Adipocyte (in vitro differentiated cells): ENCODE data around the gene PPM1E.
"Not testable (repeated sequence)": the region's sequence is repeated elsewhere in the genome, so short reads cannot be mapped to it uniquely, and the experiment has no call there.

Experiments used
- DNase-seq: peaks from one replicate; pipeline ENCODE4 v3.0.0-alpha.2; 2015; ENCODE audit warnings: low read depth
- H3K27me3 ChIP-seq: replicated peaks from 2 replicates; pipeline ENCODE4 v1.7.0; 2013; ENCODE audit warnings: mild to moderate bottlenecking, low read length, moderate library complexity; ENCODE audit not compliant: control insufficient read depth, insufficient read depth
- H3K36me3 ChIP-seq: 2 replicates; pipeline ENCODE4 v1.7.0; 2013; ENCODE audit warnings: low read length, mild to moderate bottlenecking, moderate library complexity; ENCODE audit not compliant: control insufficient read depth, insufficient read depth, severe bottlenecking
- H3K4me1 ChIP-seq: 2 replicates; pipeline ENCODE4 v1.7.0; 2013; ENCODE audit warnings: mild to moderate bottlenecking, low read length, moderate library complexity; ENCODE audit not compliant: control insufficient read depth, insufficient read depth
- H3K4me3 ChIP-seq: 2 replicates; pipeline ENCODE4 v1.7.0; 2013; ENCODE audit warnings: mild to moderate bottlenecking, low read length, moderate library complexity
- H3K9ac ChIP-seq: 2 replicates; pipeline ENCODE4 v1.7.0; 2013; ENCODE audit warnings: mild to moderate bottlenecking, low read length, moderate library complexity
- H3K9me3 ChIP-seq: 2 replicates; pipeline ENCODE4 v1.7.0; 2013; ENCODE audit warnings: mild to moderate bottlenecking, low read length, moderate library complexity; ENCODE audit not compliant: control insufficient read depth

PPM1E gene

DNA sequence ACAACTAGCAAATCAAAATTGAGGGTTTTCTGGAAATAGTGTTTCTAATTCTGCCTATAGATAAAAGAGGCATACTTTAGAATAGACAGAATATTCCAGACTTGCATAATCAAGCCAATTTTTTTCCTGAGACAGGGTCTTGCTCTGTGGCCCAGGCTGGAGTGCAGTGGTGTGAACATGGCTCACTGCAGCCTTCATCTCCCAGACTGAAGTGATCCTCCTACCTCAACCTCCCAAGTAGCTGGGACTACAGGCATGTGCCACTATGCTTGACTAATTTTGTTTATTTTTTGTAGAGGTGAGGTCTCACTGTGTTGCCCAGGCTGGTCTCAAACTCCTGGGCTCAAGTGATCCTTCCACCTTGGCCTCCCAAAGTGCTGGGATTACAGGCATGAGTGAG, 6.0 kb upstream of the PPM1E start:
- H3K9me3 ChIP-seq, H3K4me3 ChIP-seq, H3K4me1 ChIP-seq, H3K9ac ChIP-seq, H3K27me3 ChIP-seq, H3K36me3 ChIP-seq, DNase-seq: not testable (repeated sequence)

DNA sequence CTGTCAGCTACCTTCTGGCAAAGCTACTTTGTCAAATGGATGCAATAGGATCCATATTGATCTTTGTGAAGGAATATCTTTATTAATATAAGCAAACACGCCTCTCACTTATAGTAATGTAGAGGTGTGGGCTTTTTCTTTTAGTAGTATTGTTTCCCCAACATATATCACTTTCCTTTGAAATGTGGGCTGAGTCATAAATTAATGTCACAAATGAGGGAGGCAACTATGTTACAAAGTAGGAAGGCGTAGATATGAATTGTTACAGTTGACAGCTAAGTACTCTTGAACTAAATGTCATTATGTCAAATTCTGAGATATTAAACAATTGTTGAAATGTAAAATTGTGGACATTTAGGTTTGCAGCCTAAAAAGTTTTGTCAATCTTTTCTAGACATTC, 2.6 kb upstream of the PPM1E start:
- Histone ChIP-seq H3K36me3 (no peaks in the 10 kb centered on the region), H3K9me3 (no peaks in the 10 kb centered on the region), H3K27me3 (peaks cover 16% of the 10 kb centered on the region), H3K4me1 (peaks cover 4% of the 10 kb centered on the region), H3K4me3 (no peak overlapping the region), H3K9ac (no peak overlapping the region)
- no peak for DNase-seq

DNA sequence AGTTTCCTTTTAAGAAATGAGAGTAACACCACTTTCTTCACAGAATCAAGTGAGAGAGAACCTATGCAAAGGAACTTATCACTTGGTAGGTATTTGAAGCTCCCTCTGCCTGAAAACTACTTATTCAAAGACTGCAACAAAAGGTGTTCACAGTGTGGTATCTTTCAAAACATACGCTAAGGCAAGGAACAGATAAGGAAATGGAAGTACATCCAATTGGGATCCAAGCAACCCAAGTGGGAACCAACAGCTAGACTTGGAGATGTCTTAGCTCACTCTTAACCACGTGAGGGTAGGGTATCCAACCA, 431 bp upstream of the PPM1E start:
- Histone ChIP-seq H3K27me3 (peaks cover 31% of the 10 kb centered on the region), H3K4me1 (peaks cover 4% of the 10 kb centered on the region), H3K9ac (no peak overlapping the region), H3K36me3 (no peaks in the 10 kb centered on the region), H3K4me3 (peak overlapping the region; percentile 82), H3K9me3 (no peaks in the 10 kb centered on the region)
- DNase-seq, result no peak

DNA sequence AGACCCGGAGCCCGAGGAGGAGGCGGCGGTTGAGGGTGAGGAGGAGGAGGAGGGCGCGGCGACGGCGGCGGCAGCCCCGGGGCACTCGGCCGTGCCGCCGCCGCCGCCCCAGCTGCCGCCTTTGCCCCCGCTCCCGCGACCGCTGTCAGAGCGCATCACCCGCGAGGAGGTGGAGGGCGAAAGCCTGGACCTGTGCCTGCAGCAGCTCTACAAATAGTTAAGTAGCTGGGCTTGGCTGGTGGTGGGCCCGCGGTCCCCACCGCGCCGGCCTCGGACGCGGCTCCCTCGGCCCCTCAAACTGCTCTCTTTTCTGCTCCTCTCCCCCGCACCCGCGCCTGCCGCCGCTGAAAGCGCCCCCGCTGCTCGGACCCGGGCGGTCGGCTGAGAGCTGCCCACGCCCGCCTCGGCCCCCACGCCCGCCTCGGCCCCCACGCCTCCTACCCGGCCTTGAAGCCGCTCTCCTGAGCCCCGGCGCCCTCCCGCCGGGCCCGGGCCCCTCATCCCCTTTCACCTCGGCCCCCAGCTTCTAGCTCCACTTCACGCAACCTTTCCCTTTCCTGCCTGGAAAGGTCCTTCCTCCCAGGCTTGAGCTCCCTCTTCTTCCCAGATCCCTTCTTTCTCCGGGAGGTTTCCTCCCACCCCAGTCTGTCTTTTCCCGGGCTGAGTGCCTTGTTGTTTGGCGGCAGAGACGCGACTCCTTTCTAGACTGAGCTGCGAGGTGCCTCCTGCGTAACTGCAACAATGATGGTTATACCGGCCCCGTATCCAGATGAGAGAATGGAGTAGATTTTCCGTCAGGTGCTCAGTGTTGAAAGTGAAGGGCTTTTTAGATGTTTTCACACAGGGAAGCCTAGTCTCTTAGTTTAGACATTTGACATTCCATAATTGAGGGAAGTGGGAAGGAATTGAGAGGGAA, 850 bp downstream of the PPM1E start:
- Histone ChIP-seq H3K4me1 (peaks cover 4% of the 10 kb centered on the region), H3K9ac (no peak overlapping the region), H3K4me3 (peak overlapping the region; percentile 82), H3K36me3 (no peaks in the 10 kb centered on the region), H3K9me3 (no peaks in the 10 kb centered on the region), H3K27me3 (peaks cover 39% of the 10 kb centered on the region)
- peak; percentile 28 for DNase-seq

DNA sequence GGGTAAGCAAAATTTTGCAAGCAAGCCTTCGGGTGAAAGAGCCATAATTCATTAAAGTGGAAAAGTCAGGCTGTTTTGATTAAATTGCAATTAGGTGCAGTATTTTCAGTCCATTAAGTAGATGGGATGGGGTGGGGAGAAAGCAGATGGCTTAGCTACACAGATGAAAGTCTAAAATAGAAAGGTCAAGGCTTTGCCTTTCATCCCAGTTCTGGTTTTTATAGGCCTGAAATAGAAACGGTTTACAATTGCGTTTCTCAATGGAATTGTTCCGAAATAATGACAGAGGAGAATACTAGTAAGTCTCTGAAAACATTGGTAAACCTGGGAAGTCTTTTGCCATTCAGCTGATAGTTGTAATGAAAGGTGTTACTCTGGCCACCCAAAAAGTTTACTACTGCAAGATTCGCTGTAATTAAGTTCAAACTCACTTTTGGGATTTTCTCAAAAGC, 1.5 kb downstream of the PPM1E start:
- DNase-seq, result no peak
- Histone ChIP-seq H3K27me3 (peaks cover 42% of the 10 kb centered on the region), H3K4me3 (no peak overlapping the region), H3K9ac (no peak overlapping the region), H3K9me3 (no peaks in the 10 kb centered on the region), H3K4me1 (peaks cover 4% of the 10 kb centered on the region), H3K36me3 (no peaks in the 10 kb centered on the region)

DNA sequence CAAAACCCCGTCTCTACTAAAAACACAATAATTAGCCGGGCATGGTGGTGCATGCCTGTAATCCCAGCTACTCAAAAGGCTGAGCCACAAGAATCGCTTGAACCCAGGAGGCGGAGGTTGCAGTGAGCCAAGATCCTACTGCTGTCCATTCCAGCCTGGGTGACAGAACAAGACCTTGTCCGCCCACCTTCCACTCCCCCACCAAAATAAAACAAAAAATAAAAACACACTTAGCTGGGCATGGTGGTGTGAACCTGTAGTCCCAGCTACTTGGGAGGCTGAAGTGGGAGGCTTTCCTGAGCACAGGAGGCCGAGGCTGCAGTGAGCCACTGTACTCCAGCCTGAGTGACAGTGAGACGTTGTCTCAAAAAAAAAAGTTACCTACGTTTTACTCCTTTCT, 3.2 kb downstream of the PPM1E start:
- Histone ChIP-seq H3K9me3 (no peaks in the 10 kb centered on the region), H3K4me3 (no peak overlapping the region), H3K9ac (no peak overlapping the region), H3K4me1 (peaks cover 4% of the 10 kb centered on the region), H3K36me3 (no peaks in the 10 kb centered on the region), H3K27me3 (peaks cover 49% of the 10 kb centered on the region)
- DNase-seq, result no peak

DNA sequence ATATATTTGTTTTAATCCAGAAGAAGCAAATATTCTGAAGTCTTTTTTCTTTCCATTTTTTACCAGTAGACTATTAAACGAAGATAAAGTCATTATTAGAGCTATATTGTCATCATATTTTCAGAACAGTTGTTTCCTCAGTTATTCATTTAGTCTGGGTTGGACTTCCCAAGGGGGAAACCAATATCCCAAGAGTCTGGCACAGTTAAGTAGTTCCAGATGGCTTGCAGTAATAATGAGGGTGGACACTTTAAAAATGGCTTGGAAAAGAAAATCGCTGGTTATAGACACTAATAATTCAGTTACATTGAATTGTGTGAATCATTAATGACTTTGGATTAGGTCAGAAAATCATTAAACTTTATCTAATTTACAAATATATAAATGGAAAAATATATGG, 3.9 kb downstream of the PPM1E start:
- H3K9ac ChIP-seq, result no peak overlapping the region
- H3K4me1 ChIP-seq, result peaks cover 4% of the 10 kb centered on the region
- H3K27me3 ChIP-seq, result peaks cover 49% of the 10 kb centered on the region
- DNase-seq, result no peak
- H3K9me3 ChIP-seq, result no peaks in the 10 kb centered on the region
- no peak overlapping the region for H3K4me3 ChIP-seq
- H3K36me3 ChIP-seq, result no peaks in the 10 kb centered on the region

DNA sequence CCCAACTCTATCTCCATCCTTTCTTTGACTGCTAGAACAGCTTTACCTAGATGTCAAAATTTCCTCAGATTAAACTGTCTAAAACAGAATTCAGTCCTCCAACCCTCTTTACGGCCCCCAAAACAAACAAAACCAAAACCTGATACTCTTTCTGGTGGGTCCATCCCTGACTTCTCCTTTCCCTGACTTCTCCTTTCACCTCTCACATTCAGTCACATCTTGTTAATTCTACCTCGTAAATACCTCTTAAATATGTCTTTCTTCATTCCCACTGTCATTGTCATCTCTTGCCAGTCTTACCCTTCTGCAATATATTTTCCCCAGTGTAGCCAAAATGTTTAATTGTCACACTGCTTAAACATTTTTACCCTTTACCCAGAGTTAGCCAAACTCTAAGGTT, 4.6 kb downstream of the PPM1E start:
- Histone ChIP-seq H3K9ac (no peak overlapping the region), H3K36me3 (no peaks in the 10 kb centered on the region), H3K4me1 (peaks cover 4% of the 10 kb centered on the region), H3K27me3 (peaks cover 49% of the 10 kb centered on the region), H3K4me3 (no peak overlapping the region), H3K9me3 (no peaks in the 10 kb centered on the region)
- no peak for DNase-seq

DNA sequence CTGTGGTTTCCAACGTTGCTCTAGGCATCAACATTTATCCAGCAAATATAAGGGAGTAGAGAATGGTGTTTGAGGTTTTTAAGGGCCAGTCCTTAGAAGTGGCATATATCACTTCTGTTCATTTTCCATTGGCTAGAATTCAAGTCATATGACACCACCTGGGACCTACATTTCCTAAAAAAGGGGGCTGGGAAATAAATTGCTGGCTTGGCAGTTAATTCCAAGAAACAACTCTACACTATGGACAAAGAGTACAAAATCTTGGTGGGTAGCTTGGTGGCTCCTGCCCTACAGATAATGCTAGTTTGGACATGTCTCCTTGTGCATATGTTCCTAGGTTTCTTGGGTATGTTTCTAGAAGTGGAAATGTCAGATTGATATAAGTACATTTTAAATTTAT, 7.6 kb downstream of the PPM1E start:
- H3K36me3 ChIP-seq, result no peaks in the 10 kb centered on the region
- no peaks in the 10 kb centered on the region for H3K4me1 ChIP-seq
- H3K27me3 ChIP-seq, result peaks cover 33% of the 10 kb centered on the region
- H3K9ac ChIP-seq, result no peak overlapping the region
- no peak overlapping the region for H3K4me3 ChIP-seq
- no peak for DNase-seq
- no peaks in the 10 kb centered on the region for H3K9me3 ChIP-seq

DNA sequence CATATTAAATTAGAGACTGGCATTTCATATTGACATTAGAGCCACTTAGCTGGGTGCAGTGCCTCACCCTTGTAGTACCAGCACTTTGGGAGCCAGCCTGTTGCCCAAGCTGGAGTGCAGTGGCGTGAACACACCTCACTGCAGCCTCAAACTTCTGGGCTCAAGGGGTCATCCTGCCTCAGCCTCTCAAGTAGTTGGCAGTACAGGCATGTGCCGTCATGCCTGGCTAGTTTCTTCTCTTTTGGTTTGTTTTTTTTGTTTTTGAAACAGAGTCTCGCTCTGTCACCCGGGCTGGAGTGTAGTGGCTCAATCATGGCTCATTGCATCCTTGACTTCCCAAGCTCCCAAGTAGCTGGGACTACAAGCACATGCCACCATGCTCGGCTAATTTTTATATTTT, 8.7 kb downstream of the PPM1E start:
- H3K4me1 ChIP-seq, result no peaks in the 10 kb centered on the region
- DNase-seq, result no peak
- H3K36me3 ChIP-seq, result no peaks in the 10 kb centered on the region
- no peaks in the 10 kb centered on the region for H3K9me3 ChIP-seq
- H3K27me3 ChIP-seq, result peaks cover 25% of the 10 kb centered on the region
- H3K9ac ChIP-seq, result no peak overlapping the region
- no peak overlapping the region for H3K4me3 ChIP-seq

DNA sequence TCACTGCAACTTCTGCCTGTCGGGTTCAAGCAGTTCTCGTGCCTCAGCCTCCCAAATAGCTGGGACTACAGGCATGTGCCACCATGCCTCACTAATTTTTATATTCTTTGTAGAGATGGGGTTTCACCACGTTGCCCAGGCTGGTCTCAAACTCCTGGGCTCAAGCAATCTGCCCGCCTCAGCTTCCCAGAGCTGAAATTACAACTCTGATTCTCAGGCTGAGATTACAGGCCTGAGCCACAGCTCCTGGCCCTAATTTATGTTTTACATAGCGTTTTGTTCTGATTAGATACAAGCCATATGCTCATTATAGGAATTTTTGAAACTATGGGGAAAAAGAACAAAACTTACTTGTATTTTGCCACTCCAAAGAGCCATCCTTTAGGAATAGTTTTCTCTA, 22.8 kb downstream of the PPM1E start:
- not testable (repeated sequence) for H3K4me1 ChIP-seq, H3K36me3 ChIP-seq, H3K27me3 ChIP-seq, H3K9me3 ChIP-seq, DNase-seq, H3K9ac ChIP-seq, H3K4me3 ChIP-seq

DNA sequence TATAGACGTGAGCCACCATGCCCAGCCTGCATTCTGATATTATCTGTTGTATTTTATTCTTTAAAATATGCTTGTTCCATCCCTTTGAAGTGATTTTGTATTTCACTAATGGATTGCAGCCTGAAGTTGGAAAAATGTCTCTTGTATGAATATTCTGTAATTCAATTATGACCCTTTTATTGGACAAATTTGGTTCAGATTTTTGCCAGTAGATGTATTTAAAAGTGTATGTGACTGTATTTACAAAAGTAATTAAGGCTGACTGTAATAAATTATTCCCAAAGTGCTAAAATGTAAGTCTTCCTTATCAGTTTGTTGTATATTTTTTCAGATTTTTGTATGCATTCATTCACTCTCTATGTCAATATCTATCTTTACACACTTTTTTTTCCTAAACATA, 23.8 kb downstream of the PPM1E start:
- Histone ChIP-seq H3K9me3 (no peaks in the 10 kb centered on the region), H3K36me3 (no peaks in the 10 kb centered on the region), H3K4me3 (no peak overlapping the region), H3K4me1 (no peaks in the 10 kb centered on the region), H3K27me3 (no peaks in the 10 kb centered on the region), H3K9ac (no peak overlapping the region)
- no peak for DNase-seq
